Stimulated activated CD8-positive, alpha-beta memory T cell treated with anti-CD3 and anti-CD28 coated beads, Interleukin-15, amount 100 ng/mL, for 4 hours (primary cell): Measurements from ENCODE around the gene RAPGEF3.
A peak's percentile ranks its signal among the peaks of the same experiment; 100 is the strongest.

ENCODE experiments used
- DNase-seq, 2 donors: peaks; one replicate each; pipeline ENCODE4 v3.0.0-alpha.2; 2020; ENCODE audit warnings: low read depth in 2 of 2

Gene RAPGEF3

GRCh38 chr12:47722136-47722834 is 36.4 kb downstream of the RAPGEF3 start:
- no peak for DNase-seq

GRCh38 chr12:47721431-47721973 is 37.2 kb downstream of the RAPGEF3 start:
- DNase-seq, result no peak

GRCh38 chr12:47718531-47718930 is 40.1 kb downstream of the RAPGEF3 start:
- no peak for DNase-seq

GRCh38 chr12:47717443-47718193 is 41.1 kb downstream of the RAPGEF3 start:
- DNase-seq, result no peak

GRCh38 chr12:47717046-47717442 is 41.6 kb downstream of the RAPGEF3 start:
- DNase-seq, result no peak

- DNase-seq, result no peak
These were observed 42.7 kb downstream of the RAPGEF3 start for GRCh38 chr12:47715877-47716548.

- peak; percentile 38 to 66 for DNase-seq
These were observed 43.2 kb downstream of the RAPGEF3 start for GRCh38 chr12:47715393-47715876.

GRCh38 chr12:47714826-47715386 is 43.8 kb downstream of the RAPGEF3 start:
- DNase-seq, result no peak

GRCh38 chr12:47712171-47712570 is 46.5 kb downstream of the RAPGEF3 start:
- no peak for DNase-seq

GRCh38 chr12:47711448-47711847 is 47.2 kb downstream of the RAPGEF3 start:
- DNase-seq, result no peak

GRCh38 chr12:47710278-47710677 is 48.4 kb downstream of the RAPGEF3 start:
- no peak for DNase-seq

GRCh38 chr12:47709671-47710070 is 49.0 kb downstream of the RAPGEF3 start:
- no peak for DNase-seq

- DNase-seq, result no peak
These were observed 49.4 kb downstream of the RAPGEF3 start for GRCh38 chr12:47709237-47709636.

GRCh38 chr12:47707905-47708543 is 50.7 kb downstream of the RAPGEF3 start:
- DNase-seq, result no peak

- no peak for DNase-seq
These were observed 51.3 kb downstream of the RAPGEF3 start for GRCh38 chr12:47707355-47707754.

GRCh38 chr12:47705566-47706425 is 52.9 kb downstream of the RAPGEF3 start, which contains the start of gene RPAP3:
TSS of gene RPAP3 (minus strand) at chr12:47706030. CDS start at chr12:47702840, 3,190 bp downstream.
- peak; percentile 93 to 94 for DNase-seq

GRCh38 chr12:47705229-47705565 is 53.5 kb downstream of the RAPGEF3 start:
- no peak for DNase-seq

GRCh38 chr12:47704719-47705118 is 54.0 kb downstream of the RAPGEF3 start:
- DNase-seq, result no peak

GRCh38 chr12:47700263-47700662 is 58.4 kb downstream of the RAPGEF3 start:
- DNase-seq, result no peak

- DNase-seq, result no peak
These were observed 60.0 kb downstream of the RAPGEF3 start for GRCh38 chr12:47698631-47699030.
